Thyroid gland (tissue), 4 donors: ENCODE results near the gene CLDN19.

Experiments
- CTCF ChIP-seq, 6 experiments: fragments of 200-600 bp in 3 of 6; fragments of 450-650 bp in 3 of 6; sonication (generic) in 3 of 6; IDR thresholded peaks; one replicate each; pipeline ENCODE4 v1.5.1; 2016 to 2019; ENCODE audit warnings: antibody characterized with exemption in 6 of 6, mild to moderate bottlenecking in 2 of 6, inconsistent platforms in 1 of 6, moderate library complexity in 1 of 6
- POLR2A ChIP-seq, 2 donors: fragments of 450-650 bp; IDR thresholded peaks; one replicate each; pipeline ENCODE4 v1.6.1; 2017; ENCODE audit warnings: antibody characterized with exemption in 2 of 2, mild to moderate bottlenecking in 2 of 2, moderate library complexity in 1 of 2

- TF ChIP-seq CTCF (IDR thresholded peaks at IDR 0.05) (no peak), POLR2A (IDR thresholded peaks at IDR 0.05) (no peak)
Measured at GRCh38 chr1:42738678-42739226, 1.3 kb downstream of the CLDN19 start.
